Ovary (tissue), 3 donors: ENCODE data around the gene CLDN24.

Experiments
- POLR2A ChIP-seq: fragments of 450-650 bp; IDR thresholded peaks from one replicate; pipeline ENCODE4 v1.6.1; 2017; ENCODE audit warnings: antibody characterized with exemption, mild to moderate bottlenecking, moderate library complexity
- TF ChIP-seq, protein P1 (sequence below), 3 donors: fragments of 450-650 bp in 2 of 3; fragments of 200-600 bp in 1 of 3; IDR thresholded peaks; one replicate each; pipeline versions ENCODE4 v1.5.1 to v1.8.0; 2016 to 2022; ENCODE audit warnings: antibody characterized with exemption in 3 of 3, mild to moderate bottlenecking in 1 of 3
- donor health status: DM: no; HTN: no; CAD: no.

DNA sequence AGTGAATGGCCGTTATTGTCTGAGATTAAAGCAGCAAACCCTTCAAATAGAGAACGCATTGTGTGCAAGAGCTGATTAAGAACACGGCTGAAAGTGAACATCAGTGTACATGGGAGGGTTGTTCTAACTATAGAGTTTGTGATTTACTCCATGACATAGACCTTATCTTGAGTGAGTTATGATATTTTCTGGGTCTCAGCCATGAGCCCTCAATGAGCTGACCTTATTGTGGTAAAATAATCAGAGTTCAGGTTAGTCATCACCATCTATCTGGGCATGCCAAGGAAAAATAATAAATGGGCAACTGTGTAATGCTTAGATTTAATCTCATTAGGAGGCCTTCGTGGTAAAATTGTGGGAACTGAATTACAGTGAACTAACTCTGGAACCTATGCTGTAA lies 33.2 kb upstream of the CLDN24 start:
- no peak for TF ChIP-seq POLR2A
- TF ChIP-seq, protein P1, sequence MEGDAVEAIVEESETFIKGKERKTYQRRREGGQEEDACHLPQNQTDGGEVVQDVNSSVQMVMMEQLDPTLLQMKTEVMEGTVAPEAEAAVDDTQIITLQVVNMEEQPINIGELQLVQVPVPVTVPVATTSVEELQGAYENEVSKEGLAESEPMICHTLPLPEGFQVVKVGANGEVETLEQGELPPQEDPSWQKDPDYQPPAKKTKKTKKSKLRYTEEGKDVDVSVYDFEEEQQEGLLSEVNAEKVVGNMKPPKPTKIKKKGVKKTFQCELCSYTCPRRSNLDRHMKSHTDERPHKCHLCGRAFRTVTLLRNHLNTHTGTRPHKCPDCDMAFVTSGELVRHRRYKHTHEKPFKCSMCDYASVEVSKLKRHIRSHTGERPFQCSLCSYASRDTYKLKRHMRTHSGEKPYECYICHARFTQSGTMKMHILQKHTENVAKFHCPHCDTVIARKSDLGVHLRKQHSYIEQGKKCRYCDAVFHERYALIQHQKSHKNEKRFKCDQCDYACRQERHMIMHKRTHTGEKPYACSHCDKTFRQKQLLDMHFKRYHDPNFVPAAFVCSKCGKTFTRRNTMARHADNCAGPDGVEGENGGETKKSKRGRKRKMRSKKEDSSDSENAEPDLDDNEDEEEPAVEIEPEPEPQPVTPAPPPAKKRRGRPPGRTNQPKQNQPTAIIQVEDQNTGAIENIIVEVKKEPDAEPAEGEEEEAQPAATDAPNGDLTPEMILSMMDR (IDR thresholded peaks at IDR 0.05), result no peak
